ENCODE data around the gene UBASH3B. TPM values are rescaled to one million over a fixed set of nuclear protein-coding genes. Genes with fewer than 3 reads are reported as not detected.
A peak's percentile ranks its signal among the peaks of the same experiment; 100 is the strongest.

UBASH3B gene
- total RNA-seq, 2 experiments from 2014 or later, result 54.7 to 73.0 TPM

DNA sequence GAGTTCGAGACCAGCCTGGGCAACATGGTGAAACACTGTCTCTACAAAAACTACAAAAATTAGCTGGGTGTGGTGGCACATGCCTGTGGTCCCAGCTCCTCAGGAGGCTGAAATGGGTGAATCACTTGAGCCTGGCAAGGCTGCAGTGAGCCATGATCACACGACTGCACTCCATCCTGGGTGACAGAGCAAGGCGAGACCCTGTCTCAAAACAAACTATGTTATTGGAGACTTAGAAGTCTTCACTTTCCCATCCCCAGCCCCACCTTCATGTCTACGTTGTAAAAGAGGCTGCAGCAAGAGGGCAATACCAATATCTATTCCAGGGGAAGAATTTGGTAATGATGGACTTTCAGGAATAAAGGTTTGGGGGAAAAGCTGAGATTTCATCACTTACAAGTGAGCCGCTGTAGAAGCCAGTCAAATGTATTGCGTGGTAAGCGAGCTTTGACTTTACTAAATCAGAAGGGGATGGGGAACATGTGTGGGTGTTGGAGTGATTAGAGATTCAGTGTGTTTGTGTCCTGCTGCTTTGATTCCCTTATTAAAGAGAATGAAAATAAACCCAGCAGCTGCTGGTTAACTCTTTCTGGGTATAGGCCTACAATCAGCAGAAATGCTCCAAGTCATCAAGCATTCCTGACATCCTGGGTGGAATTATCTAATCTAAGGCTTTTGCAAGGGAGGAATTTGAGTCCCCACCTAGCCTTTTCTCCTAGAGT, 53.7 kb downstream of the UBASH3B start:
- no peak for TF ChIP-seq EZH2phosphoT487 (IDR thresholded peaks at IDR 0.05; ENCODE audit: borderline replicate concordance, low read depth, low read length)
- TF ChIP-seq, protein P1, sequence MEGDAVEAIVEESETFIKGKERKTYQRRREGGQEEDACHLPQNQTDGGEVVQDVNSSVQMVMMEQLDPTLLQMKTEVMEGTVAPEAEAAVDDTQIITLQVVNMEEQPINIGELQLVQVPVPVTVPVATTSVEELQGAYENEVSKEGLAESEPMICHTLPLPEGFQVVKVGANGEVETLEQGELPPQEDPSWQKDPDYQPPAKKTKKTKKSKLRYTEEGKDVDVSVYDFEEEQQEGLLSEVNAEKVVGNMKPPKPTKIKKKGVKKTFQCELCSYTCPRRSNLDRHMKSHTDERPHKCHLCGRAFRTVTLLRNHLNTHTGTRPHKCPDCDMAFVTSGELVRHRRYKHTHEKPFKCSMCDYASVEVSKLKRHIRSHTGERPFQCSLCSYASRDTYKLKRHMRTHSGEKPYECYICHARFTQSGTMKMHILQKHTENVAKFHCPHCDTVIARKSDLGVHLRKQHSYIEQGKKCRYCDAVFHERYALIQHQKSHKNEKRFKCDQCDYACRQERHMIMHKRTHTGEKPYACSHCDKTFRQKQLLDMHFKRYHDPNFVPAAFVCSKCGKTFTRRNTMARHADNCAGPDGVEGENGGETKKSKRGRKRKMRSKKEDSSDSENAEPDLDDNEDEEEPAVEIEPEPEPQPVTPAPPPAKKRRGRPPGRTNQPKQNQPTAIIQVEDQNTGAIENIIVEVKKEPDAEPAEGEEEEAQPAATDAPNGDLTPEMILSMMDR (conservative IDR thresholded peaks at IDR 0.05; ENCODE audit: low read length), result no peak
- peaks cover 8% of the 10 kb centered on the region for H3K36me3 ChIP-seq (ENCODE audit: insufficient read depth, low read length)
- intact Hi-C loops (cut with micrococcal nuclease; ENCODE audit: unreplicated experiment), result no loop called here
- H2AFZ ChIP-seq (ENCODE audit: low read length), result no peak overlapping the region
- H3K79me2 ChIP-seq (ENCODE audit: insufficient read depth, low read depth, low read length), result no peaks in the 10 kb centered on the region; the same call in 1 of the 2 replicates
- no peak for DNase-seq (ENCODE audit: low spot score)
- H3K9me3 ChIP-seq (ENCODE audit: low read length), result no peaks in the 10 kb centered on the region
- no peak overlapping the region for H3K4me3 ChIP-seq (ENCODE audit: low read depth, low read length, poor library complexity, severe bottlenecking)
- H4K20me1 ChIP-seq (ENCODE audit: insufficient read depth, low read length), result no peaks in the 10 kb centered on the region
- H3K4me2 ChIP-seq (ENCODE audit: low read length), result no peak overlapping the region
- no TSS peak for BruUV-seq (replicated peaks)
- POLR2A ChIA-PET, result interaction anchor here (0.8 to 6.0 kb wide), 4 partner anchors 11 to 61 kb away, joined by 3 to 77 read pairs (median 6); no protein-coding TSS in a partner anchor
- CTCF ChIA-PET (ENCODE audit: unreplicated experiment), result no interaction called here
- H3K27ac ChIP-seq (ENCODE audit: low read depth, low read length, poor library complexity, severe bottlenecking), result no peak overlapping the region
- H3K4me1 ChIP-seq (ENCODE audit: insufficient read depth, low read length, poor library complexity, severe bottlenecking), result peaks cover 59% of the 10 kb centered on the region
- no peaks in the 10 kb centered on the region for H3K9me2 ChIP-seq (ENCODE audit: insufficient read depth, low read length)

DNA sequence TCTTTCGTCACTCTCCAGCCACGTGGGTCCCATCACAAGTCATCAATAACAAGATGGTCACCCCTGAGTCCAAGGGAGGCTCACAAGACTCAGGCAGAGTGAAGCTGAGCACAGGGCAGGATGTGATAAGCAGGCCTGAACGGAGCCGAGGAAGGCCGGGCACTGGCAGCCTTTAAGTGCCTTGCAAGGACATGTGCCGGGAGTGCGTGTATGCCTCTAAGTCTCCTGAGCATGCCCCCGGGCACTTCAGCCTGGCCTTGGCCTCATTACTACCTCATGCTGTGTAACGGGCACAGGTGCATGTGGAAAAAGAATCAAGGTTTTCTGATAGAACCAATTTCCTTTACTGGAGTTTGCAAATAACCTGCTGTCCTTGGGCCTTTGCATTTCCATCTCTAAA, 55.8 kb downstream of the UBASH3B start:
- TF ChIP-seq EZH2phosphoT487 (IDR thresholded peaks at IDR 0.05; ENCODE audit: borderline replicate concordance, low read depth, low read length), result no peak
- TF ChIP-seq, protein P1 (conservative IDR thresholded peaks at IDR 0.05; ENCODE audit: low read length), result no peak
- H3K36me3 ChIP-seq (ENCODE audit: insufficient read depth, low read length), result peaks cover 10% of the 10 kb centered on the region
- ChIA-PET CTCF (ENCODE audit: unreplicated experiment) (interaction anchor here (1.3 to 1.4 kb wide), 4 partner anchors 10 to 45 kb away, joined by 3 to 9 read pairs (median 5); no protein-coding TSS in a partner anchor), POLR2A (interaction anchor here (1.2 to 6.0 kb wide), 3 partner anchors 14 to 44 kb away, joined by 3 to 77 read pairs (median 13); no protein-coding TSS in a partner anchor)
- H3K27ac ChIP-seq (ENCODE audit: low read depth, low read length, poor library complexity, severe bottlenecking), result peak overlapping the region; percentile 35
- no peak overlapping the region for H3K4me3 ChIP-seq (ENCODE audit: low read depth, low read length, poor library complexity, severe bottlenecking)
- peak overlapping the region; percentile 13; the same call in 1 of the 2 replicates for H3K4me2 ChIP-seq (ENCODE audit: low read length)
- peaks cover 77% of the 10 kb centered on the region for H3K4me1 ChIP-seq (ENCODE audit: insufficient read depth, low read length, poor library complexity, severe bottlenecking)
- H3K79me2 ChIP-seq (ENCODE audit: insufficient read depth, low read depth, low read length), result no peaks in the 10 kb centered on the region; the same call in 1 of the 2 replicates
- no peak overlapping the region for H2AFZ ChIP-seq (ENCODE audit: low read length)
- intact Hi-C loops (cut with micrococcal nuclease; ENCODE audit: unreplicated experiment), result no loop called here
- no peaks in the 10 kb centered on the region for H3K9me3 ChIP-seq (ENCODE audit: low read length)
- DNase-seq (ENCODE audit: low spot score), result no peak
- H4K20me1 ChIP-seq (ENCODE audit: insufficient read depth, low read length), result no peaks in the 10 kb centered on the region
- BruUV-seq (replicated peaks), result no TSS peak
- no peaks in the 10 kb centered on the region for H3K9me2 ChIP-seq (ENCODE audit: insufficient read depth, low read length)

Measured in OCI-LY7 (cell line).